Measurements from ENCODE around the gene CSH1. TPM values are rescaled to one million over a fixed set of nuclear protein-coding genes. Genes with fewer than 3 reads are reported as not detected.

Gene CSH1
- total RNA-seq = not detected in 2 replicates

GRCh38 chr17:63896524-63897354 is at the start of gene CSH1:
Gene CSH1 (minus strand): TSS chr17:63896574. CDS start chr17:63896511, 63 bp downstream.

GRCh38 chr17:63931981-63932561 is 35.7 kb upstream of the CSH1 start, which contains the start of gene CD79B:
Gene CD79B (minus strand): TSS chr17:63932331. CDS start chr17:63932261, 70 bp downstream.

GRCh38 chr17:63918789-63919305 is 22.5 kb upstream of the CSH1 start, which contains the start of gene GH1:
Gene GH1 (minus strand): TSS chr17:63918839. CDS start chr17:63918776, 63 bp downstream.

GRCh38 chr17:63911041-63911635 is 14.8 kb upstream of the CSH1 start, which contains the start of gene CSHL1:
Gene CSHL1 (minus strand): TSS chr17:63911258. CDS start chr17:63911196, 62 bp downstream.

GRCh38 chr17:63881935-63882601 is 14.3 kb downstream of the CSH1 start, which contains the start of gene GH2:
Gene GH2 (minus strand): TSS chr17:63881944. CDS start chr17:63881801, 143 bp downstream.

GRCh38 chr17:63873577-63873976 is 22.8 kb downstream of the CSH1 start, which contains the start of gene CSH2:
Gene CSH2 (minus strand): TSS chr17:63873677. CDS start chr17:63873614, 63 bp downstream.

Other genes with a start within 250 kb of the CSH1 start
- 3.5 and 4.3 TPM in 2 replicates for gene LIMD2, start 196.4 kb downstream of the CSH1 start, total RNA-seq
- 21.5 and 28.2 TPM in 2 replicates for gene STRADA, start 154.8 kb downstream of the CSH1 start, total RNA-seq
- gene CCDC47, start 123.0 kb downstream of the CSH1 start, total RNA-seq = 65.5 and 71.6 TPM in 2 replicates
- 68.6 and 86.4 TPM in 2 replicates for gene DDX42, start 122.4 kb downstream of the CSH1 start, total RNA-seq
- 55.1 and 101 TPM in 2 replicates for gene PSMC5, start 69.1 kb downstream of the CSH1 start, total RNA-seq
- 62.3 and 101 TPM in 2 replicates for gene FTSJ3, start 68.9 kb downstream of the CSH1 start, total RNA-seq
- gene SMARCD2, start 53.9 kb downstream of the CSH1 start, total RNA-seq = 120 and 133 TPM in 2 replicates
- gene CSH2, start 22.9 kb downstream of the CSH1 start, total RNA-seq = not detected in 2 replicates
- not detected in 2 replicates for gene GH2, start 14.6 kb downstream of the CSH1 start, total RNA-seq
- gene CSHL1, start 14.7 kb upstream of the CSH1 start, total RNA-seq = 0.15 TPM in 1 of 2 replicates, not detected in the other
- gene GH1, start 22.3 kb upstream of the CSH1 start, total RNA-seq = not detected in 2 replicates
- gene CD79B, start 35.8 kb upstream of the CSH1 start, total RNA-seq = 0.15 and 0.17 TPM in 2 replicates
- gene SCN4A, start 76.3 kb upstream of the CSH1 start, total RNA-seq = under 0.01 and 0.15 TPM in 2 replicates
- 1.5 and 1.8 TPM in 2 replicates for gene PRR29, start 101.8 kb upstream of the CSH1 start, total RNA-seq
- 1.2 and 4.1 TPM in 2 replicates for gene ICAM2, start 124.1 kb upstream of the CSH1 start, total RNA-seq
- 8.0 and 15.9 TPM in 2 replicates for gene ERN1, start 233.6 kb upstream of the CSH1 start, total RNA-seq